Left lobe of liver (tissue), 2 donors: ENCODE results near the gene NUP62. TPM values are rescaled to one million over a fixed set of nuclear protein-coding genes. Genes with fewer than 3 reads are reported as not detected.
"Not testable (repeated sequence)": the region's sequence is repeated elsewhere in the genome, so short reads cannot be mapped to it uniquely, and the experiment has no call there.

Source experiments
- ATAC-seq: fragments of 200-7000 bp; cut with Tn5 transposase; one replicate; pipeline ENCODE4 v1.9.1; 2020; ENCODE audit warnings: mild to moderate bottlenecking, moderate library complexity
- DNase-seq: peaks from one replicate; pipeline ENCODE4 v3.0.0-alpha.2; 2020; ENCODE audit warnings: low spot score
- total RNA-seq: library from RNA; stranded (reverse); gene quantifications from one replicate; pipeline ENCODE4 v1.2.1, GENCODE V29; 2021
- donor health status: DM: no; HTN: no; CAD: no; lungs with moderate emphysema.
- donor health status: DM: no; HTN: yes; CAD: no.

Gene NUP62
- total RNA-seq, 1 donor from 2014 or later, result 24.4 TPM

- DNase-seq (no peak), ATAC-seq (no peak)
Observed at GRCh38 chr19:49927526-49928264, 1.6 kb downstream of the NUP62 start.

DNA sequence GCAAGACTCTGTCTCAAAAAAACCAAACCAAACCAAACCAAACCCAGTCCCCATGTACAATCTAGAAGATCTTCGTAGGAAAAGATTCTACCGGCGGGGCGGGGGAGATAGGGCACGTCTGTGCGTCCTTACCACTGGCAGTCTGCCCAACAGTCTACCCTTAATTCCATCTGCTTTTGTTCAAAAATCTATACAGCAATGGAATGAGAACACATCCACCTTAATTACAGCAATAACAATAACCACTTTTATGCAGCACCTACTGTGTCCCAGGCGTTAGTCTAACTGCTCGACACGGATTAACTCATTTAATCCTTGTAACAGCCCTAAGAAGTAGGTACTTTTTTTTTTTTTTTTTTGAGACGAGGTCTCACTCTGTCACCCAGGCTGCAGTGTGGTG lies 2.8 kb downstream of the NUP62 start:
- ATAC-seq, result no peak
- DNase-seq, result no peak

- ATAC-seq (no peak), DNase-seq (no peak)
Observed at GRCh38 chr19:49925486-49925885, 3.8 kb downstream of the NUP62 start.

GRCh38 chr19:49924881-49925210 lies 4.5 kb downstream of the NUP62 start:
- DNase-seq, ATAC-seq: not testable (repeated sequence)

- ATAC-seq, result peak; percentile 65
- DNase-seq, result peak; percentile 97
Observed at GRCh38 chr19:49924004-49924880, 5.1 kb downstream of the NUP62 start.

DNA sequence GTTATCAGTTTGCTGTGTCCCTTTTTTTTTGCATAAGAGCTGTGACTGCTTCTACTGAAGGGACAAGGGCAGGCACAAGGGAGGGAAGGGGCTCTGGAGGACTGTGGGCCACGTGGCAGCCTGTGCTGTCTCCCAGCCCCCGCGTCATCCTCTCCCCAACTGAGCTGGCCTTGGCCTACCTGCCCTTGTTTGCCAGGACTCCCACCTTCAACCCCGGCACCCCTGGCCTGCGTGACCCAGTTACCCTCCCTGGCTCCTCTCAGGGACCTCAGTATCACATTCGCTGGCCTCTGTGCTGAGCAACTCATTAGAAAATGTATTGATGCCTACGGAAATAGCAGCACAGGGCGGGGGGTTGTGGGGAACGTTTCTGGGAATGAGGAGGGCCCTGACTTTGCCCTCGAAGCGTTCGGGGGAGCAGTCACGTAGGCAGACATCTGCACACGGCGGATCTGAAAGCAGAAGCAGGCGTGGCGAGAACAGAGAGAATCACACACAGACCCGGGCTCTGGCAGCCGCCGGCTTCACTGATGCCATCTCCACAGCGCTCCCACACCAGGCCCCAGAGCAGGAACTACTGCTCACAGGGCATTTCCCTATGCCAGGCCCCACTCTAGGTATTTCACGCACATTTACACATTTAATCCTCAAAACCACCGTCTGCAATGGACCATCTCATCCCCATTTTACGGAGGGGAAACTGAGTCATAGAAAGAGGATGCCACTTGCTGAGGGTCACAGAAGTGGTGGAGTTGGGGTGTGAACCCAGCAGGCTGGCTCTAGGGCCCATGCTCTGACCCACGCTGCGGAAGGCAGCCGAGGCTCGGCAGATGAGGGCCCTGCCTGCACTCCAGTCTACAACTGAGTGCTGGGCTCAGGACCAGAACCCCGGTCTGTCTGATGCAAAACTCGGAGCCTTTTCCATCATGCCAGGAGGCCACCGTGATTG lies 6.0 kb downstream of the NUP62 start:
- ATAC-seq (peak; percentile 63), DNase-seq (peak; percentile 96)

- no peak for ATAC-seq
- no peak for DNase-seq
Observed at GRCh38 chr19:49921871-49922795, 7.2 kb downstream of the NUP62 start.

DNA sequence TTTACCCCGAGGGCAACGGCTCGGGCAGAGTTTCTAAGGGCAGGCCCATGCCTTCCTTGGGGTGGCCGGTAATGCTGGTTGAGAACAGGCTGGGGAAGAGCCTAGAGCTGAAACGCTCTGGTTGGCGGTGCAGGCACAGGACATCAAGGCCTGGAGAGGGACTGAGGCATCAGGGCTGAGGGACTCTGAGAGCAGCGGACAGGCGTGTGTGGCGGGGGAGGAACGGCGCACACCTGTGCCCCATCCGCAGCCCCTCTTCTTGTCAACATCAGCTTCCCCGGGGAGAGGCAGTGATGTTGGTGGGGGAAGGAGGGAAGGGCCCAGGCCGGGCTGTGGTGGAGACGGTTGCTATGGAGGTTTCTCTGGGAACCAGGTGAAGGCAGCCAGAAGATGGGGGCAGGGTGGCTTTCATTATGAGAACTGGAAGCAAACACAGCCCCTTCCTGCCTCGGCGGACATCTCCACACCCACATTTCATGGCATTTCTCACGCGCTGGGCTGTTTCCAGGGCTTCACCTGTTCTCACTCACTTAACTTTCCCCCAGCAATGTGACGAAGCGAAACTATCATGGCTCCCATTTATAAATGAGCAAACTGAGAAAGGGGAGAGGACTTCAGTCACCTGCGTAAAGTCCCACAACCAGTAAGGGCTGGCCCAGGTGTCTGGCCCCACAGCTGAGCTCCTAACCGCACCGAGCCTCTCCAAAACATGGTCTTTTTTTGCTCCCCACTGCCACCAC lies 8.5 kb downstream of the NUP62 start:
- DNase-seq (no peak), ATAC-seq (no peak)

DNA sequence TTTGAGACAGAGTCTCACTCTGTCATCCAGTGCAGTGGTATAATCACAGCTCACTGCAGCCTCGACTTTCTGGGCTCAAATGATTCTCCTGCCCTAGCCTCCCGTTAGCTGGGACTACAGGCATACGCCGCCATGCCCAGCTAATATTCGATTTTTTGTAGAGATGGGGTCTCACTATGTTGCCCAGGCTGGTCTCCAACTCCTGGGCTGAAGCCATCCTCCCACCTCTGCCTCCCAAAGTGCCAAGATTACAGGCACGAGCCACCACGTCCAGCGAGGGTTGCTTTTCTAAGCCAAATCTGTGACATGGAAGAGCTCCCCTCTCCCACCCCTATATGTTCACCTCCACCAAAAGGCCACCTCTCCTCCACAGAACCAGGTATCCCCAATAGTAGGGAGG lies 11.2 kb downstream of the NUP62 start:
- ATAC-seq (no peak), DNase-seq (no peak)

DNA sequence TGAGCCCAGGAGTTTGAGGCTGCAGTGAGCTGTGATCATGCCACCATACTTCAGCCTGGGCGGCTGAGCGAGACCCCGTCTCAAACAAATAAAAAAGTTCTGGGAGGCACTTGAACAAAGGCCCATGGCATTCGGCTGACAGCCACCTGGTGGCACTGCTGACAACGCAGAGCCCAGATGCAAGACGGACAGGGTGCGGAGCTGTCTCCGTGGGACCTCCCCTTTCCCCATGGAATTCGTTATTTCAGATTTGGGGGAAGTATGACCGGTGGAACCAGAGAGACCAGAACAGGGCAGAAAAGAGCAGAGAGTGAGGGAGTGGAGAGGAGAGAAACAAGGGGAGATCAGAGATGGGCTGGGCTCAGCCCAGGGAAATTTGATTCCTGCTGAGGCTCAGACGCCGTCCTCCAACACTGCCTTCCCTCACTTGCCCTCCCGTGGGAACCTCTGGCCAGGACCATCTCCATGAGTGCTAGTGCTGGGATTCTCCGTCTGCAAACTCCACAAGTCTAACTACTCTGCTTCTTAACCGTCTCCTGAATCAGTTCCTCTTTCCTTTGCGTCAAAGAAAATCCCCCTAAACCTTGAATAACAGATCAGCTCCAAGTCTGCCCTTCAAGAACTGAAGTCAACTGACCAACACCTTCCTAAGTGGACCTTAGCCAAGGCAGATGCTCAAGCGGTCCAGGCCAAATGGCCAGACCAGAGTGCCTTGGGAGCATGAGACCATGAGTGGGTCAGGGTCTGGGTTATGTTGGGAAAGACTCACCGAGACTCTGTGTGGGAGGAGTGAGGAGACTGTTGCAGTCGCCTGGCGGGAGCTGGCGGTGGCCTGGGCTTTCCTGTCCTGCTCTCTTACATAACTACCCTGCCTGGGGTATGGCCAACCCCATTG lies 12.2 kb downstream of the NUP62 start:
- DNase-seq, result peak; percentile 84
- peak; percentile 90 for ATAC-seq

- DNase-seq (no peak), ATAC-seq (no peak)
Observed at GRCh38 chr19:49915271-49915670, 14.0 kb downstream of the NUP62 start.

DNA sequence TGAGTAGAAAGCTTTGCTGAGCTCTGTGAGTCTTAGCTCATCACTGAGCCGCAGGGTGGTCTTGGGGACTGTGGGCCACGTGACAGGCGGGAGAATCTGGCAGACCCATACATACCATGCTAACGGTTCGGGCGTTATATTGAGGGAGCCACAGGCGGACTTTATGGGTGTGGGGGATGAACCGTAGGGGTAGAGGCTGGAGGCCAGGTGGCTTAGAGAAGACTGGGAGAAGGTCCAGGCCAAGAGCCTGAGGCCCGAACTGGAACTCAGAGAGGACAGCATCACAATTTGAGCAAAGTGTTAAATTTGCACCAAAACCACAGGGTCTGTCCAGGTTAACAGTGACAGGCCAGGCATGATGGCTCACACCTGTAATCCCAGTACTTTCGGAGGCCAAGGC lies 15.6 kb downstream of the NUP62 start:
- DNase-seq (no peak), ATAC-seq (no peak)

DNA sequence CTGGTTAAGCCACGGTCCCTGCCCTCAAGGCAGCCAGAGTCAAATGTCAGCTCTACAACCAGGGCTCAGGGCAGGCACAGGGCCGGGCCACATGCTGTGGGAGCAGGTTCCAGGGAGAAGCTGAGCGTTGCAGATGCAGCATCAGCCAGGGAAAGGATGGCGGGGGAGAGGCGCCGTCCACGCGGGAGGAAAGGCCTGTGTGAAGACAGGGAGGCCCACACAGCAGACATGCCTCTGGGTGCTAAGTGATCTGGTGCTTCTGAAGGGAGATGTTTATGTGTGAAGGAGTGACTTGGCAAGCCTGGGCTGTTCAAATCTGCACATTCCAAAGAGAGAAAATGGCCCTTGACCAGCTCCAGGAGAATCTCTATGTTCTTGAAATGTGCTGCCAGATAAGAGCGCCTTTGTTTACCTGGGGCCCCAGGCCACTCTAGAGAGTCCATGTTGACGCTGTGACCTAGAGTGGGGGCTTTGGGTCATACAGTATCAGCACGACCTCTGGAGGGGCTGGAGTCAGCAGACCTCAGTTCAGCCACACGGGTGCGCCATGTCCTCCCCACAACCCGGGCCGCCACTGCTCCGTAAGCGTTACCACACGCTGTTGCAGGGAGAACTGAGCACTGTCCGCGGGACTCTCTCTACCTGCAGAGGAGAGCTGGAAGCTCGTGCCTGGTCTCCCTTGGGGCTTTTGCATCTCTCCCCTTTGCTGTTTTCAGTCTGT lies 16.2 kb downstream of the NUP62 start:
- no peak for DNase-seq

DNA sequence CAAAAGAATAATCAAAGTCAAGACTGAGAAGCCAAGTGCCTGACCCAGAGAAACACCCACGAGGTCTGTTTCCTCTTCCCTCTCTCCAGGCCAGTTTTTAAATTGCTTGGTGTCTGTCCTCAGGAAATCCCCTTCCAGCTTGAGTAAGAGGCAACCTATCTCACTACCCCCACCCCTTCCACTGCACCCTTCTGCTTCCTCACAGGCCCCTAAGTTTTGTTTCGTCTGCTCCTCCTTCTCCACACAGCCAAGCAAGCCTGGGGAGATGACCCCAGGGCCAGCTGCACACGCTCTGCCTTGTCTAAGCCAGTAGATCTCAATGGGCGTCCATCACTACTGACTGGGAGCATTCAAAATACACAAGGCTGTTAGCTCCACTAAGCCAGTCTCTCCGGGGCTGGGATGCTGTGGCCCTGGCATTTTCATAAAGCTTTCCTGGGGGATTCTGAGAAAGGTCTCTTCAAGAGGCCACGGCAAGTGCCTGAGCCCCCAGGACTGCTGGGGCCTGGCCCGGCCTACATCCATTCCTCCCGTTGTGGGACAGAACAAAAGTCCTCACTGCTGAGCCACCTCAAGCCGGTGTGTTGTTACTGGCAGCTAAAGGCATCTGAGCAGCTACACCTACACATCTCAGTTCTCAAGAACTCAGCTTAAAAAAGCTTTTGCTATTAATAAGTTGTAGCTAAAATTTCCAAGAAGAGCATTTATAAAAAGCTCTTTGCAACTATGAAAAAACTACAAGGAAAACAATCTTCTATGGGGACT lies 17.7 kb downstream of the NUP62 start:
- peak; percentile 18 for ATAC-seq
- no peak for DNase-seq

More for the DNA sequence above, 16.2 kb downstream of the NUP62 start:
- no peak for ATAC-seq

DNA sequence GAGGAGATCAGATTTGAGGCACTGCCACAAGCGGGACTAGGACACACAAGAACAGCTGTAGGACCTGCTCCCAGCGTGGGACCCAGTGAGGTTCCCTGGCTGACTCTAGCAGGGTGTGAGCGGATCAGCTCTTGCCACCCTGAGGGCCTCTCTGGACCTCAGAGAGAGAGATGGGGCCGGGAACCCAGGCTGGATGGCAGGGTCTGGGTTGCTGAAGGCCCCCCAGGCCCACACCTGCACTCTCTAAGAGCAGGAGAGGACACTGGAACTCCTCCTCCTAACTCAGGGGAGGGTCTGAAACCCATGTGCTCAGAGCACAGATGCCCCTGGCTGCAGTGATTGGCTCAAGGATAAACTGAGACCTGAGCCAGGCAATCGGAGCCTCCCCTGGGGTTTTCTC lies 19.1 kb downstream of the NUP62 start:
- ATAC-seq, result no peak
- no peak for DNase-seq

DNA sequence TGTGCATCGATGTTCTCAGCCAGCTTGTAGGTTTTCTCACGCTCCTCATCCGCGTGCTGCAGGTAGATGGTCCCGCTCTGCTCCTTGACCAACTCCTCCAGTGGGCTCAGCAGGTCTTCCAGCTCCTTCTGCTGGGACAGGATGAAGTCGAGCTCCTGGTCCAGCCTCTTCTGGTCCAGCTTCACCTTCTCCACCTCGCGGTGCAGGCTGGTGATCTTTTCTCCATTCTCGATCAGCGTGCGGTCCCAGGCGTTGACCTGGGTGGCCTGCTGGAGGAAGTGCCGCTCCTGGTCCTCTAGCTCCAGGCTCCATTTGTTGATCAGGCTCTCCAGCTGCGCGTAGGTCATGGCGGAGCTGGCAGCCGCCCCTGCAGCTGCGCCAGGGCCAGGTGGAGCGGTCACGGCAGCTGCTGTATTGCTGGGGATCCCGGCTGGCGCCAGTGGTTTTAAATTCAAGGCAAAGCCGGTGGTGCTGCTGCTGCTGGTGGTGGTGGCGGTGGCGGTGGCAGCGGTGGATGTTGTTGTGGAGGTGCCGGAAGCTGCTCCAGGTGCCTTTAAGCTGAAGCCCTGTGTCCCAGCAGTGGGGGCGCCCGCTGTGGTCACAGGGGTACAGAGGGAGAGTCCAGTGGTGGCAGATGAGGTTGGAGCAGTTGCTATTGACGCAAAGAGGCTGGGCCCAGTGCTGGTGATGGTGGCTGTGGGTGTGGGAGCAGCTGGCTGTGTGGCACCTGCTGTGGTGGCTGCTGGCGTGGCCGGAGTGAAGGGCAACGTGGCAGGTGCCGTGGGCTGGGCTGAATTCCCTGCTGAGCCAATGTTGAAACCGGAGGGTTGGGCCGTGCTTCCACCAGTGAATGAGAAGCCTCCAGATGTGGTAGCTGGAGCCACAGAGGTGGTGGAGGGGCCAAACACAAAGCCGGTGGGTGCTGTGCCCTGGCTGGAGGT lies 20.6 kb downstream of the NUP62 start:
- no peak for ATAC-seq
- no peak for DNase-seq
